HG02981 (cell line): ENCODE results near the gene DDX41.

Experiments used
- ATAC-seq: cut with Tn5 transposase; IDR thresholded peaks from one replicate; pipeline ENCODE4 v1.9.1; 2021; ENCODE audit warnings: mild to moderate bottlenecking, moderate library complexity; ENCODE audit not compliant: unreplicated experiment

Gene DDX41

DNA sequence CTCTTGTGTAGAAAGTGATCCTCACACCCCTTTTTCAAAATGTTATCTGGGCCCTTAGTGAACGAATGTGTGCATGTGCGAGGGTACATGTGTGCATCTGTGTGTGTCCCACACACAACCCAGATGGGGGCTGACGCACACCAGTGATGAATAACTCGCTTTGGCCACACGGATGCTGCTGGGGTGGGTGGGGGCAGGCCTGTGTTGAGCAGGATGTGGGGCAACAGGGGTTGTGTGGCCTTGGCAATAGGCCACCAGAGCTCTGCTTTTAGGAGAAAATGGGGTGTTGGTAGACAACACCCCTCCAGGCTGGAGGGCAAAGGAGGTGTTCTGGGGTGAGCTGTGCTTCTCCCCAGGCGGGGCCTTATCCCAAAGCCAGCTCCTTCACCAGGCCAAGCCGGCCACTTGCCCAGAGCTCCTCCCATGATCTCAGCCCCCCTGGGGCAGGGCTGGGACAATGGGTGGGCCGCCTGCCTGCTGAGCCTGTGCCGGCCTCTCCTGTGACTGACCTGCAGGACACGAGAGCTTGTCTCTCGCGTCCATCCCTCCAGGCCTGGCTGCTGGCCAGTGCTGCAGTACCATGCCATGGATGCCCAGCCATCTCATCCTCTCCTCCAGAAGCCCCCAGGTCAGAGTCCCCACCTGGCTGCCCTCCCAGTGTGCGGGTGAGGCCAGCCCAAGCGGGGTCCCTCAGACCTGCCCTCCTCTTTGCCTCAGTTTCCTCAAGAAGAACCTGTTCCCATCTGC lies 45.0 kb downstream of the DDX41 start:
- ATAC-seq, result no peak

DNA sequence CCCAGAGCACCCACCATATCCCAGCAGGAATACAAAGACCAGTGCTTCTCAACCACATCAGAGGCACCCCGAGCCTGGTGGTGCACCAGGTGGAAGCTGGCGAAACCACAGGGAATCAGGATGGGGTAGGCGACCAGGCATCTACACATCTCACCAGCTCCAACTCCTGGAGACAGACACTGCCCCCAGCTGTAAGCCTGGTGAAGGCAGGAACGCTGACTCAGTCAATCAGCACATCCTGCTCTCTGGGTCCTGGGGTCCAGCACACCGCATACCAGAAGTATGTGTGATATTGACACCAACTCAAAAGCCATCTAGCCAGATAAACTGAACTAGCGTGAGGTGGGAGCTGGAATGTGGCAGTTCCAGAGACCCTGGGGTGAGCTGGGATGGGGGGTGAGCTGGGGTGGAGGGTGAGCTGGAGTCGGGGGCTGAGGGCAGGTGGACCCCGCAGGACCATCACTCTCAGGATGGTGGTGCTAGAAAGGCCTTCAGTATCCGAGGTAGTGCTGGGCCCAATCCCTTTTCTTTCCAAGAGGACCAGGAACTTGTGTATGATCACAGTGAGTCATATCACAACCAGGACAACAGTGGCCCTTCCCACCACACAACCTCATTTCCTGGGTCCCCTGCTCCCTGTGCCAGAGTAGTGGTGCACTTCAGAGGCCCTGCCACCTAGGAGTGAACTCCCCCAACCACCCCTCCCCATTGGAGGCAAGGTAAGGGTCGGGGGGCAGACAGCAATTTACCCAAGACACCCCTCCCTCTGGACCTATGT lies 45.8 kb downstream of the DDX41 start:
- no peak for ATAC-seq

DNA sequence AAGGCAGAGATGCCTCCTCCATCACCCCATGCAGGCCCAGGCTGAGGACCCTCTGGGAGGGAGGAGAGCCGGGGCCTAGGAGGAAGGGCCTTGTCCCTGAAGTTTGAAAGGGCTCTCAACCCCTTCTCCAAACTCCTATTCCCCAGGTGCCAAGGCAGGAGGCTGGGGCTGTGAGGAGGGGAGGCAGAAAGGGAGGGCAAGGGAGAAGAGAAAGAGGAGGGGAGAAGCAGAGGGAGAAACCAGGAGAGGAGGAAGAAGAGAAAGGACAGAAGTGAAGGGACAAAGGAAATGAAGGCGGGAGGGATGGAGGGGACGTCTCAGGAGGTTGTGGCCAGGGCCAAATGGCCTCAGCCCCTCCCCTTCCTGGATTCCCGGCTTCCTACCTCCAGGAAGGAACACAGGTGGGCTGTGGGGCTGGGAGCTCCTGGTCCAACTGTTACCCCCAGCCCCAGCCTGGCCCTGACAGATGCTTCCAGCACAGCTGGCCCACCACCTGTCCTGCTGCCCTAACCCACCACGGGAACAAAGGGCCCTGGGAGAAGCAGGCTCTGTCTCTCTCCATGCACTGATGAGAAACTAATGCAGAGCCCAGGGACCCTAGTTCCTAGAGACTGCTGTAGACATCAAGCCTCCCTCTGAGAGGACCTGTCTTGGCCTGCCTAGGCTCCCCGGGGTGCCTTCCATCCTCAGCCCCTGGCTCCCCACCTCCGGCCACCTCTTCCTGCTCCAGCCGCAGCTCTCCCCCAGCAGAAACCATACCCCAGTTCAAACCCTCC lies 46.8 kb downstream of the DDX41 start:
- no peak for ATAC-seq

DNA sequence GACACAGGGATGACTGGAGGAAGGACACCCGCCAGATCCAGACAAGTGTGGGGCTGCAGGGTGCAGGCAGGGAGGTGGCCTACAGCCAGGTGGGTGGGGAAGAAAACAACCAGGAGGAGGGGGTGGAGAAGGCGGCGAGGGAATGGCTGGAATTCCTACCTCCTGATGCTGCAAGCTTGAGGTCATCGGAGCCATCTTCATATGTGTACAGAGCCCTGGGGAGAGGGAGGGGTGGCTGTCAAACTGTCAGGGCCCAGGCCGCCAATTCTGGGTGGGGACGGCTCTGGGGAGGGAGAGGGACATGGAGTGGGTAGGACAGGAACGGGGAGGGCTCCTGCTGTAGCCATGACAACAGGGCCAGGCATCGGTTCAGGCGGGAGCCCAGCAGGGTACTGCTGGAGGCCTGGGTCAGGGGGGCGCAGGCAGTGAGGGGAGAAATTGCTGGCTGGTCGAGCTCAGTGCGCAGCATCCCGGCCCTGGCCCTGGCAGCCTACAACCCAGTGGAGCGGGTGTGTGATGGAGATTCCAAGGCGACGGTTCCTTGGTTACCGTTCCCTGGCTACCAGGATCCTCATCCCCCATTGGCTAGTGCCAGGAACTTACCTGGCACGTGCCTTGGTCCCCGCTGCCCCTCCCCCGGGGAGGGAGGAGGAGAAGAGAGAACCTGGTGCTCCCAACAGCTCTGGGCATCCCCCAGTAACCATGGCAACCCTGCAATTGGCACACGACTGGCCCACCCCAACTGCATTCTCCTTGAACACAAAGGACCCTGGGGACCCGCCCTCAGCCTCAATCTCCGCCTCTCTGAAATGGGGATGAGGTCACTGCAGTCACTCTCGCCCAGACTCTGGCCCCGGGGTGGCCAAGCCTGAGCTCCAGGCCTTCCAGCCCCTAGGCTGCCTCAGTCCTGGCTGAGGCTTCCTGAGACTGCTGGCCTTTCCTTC lies 47.8 kb downstream of the DDX41 start:
- no peak for ATAC-seq

DNA sequence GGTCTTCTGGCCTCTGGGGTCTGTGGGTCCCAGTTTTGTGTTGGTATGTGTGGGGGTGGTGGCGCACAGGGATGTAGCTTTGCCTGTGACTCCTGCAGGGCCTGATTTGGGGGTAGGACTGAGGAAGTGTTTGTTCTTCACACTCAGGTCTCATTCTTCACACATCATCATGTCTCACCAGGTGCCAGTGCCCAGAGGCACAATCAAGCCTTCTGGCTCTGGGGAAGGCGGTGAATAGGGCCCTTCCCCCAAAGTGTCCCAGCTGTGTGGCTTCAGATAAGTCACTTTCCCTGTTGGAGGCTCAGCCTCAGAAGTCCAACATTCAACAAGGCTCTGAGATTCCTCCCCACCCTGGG lies 48.5 kb downstream of the DDX41 start:
- ATAC-seq, result no peak

DNA sequence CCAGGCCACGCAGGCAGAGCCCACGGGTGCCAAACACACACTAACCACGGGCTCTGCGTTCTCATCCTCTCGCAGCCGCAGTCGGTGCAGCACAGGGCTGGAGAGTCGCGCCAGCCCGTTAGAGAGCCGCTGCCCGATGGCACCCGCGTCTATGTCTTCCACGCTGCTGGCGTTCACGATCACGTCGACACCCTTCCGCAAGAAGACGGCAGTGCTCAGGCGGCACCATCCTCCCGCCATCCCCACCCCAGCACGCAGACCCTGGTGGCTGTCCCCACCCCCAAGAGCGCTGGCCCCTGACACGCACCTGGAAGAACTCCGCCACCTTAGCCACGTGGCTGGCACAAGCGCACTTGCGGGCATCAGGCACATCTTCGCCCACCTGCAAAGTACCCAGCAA lies 49.3 kb downstream of the DDX41 start:
- no peak for ATAC-seq

DNA sequence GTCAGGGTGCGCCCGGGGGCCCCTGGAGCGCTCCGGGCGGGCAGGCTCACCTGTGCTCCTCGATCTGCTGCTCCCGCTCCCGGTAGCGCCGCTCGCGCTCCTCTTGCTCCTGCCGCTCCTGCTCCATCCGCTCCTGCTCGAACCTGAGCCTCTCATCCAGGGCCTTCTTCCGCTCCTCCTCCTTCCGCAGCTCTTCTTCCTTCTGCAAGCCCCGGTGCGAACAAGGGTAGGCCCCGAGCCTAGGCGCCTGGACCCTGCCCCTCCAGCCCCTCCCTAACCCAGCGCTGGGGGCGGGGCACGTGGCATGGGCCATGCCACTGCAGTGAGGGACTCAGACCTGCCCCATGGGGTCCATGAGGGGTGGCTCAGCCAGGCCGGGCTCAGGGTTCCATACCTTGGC lies 49.9 kb downstream of the DDX41 start:
- no peak for ATAC-seq

DNA sequence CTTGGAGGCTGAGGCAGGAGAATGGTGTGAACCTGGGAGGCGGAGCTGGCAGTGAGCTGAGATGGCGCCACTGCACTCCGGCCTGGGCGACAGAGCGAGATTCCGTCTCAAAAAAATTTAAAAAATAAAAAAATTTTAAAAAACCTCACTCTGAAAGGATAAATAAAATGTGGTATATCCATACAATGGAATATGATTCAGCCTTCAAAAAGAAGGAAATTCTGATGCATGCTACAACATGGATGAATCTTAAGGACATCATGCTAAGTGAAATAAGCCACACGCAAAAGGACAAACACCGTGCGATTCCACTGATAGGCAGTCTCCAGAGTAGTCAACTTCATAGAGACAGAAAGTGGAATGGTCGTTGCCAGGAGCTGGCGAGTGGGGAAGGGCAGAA lies 51.7 kb downstream of the DDX41 start:
- ATAC-seq, result no peak

DNA sequence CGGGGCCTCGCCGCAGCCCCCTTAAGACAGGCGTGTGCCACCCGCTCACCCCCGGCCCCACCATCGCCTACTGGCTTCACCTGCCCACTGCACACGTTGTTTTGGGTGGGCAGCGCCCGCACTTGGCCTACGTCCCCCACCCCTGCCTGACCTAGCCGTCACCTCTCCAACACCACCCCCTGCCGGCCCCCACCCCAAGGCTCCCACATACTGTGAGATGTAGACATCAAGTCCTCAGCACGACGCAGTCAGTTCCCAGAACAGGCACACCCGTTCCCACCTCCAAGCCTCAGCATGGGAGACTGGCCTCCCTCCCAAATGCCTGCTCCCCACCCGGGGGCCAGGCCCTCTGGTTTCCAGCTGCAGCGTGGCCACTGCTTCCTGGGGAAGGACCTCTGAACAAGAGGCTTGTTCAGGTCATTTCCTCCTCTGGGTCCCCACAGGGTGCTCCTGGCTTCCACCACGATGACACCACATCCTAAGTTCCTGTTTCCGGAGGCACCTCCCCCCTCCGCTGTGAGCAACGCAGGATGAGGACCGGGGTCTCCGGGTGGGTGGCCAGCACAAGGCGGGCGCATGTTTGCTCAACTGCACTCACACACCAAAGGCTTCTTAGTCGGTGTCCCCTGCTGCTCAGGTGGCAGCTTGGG lies 54.6 kb downstream of the DDX41 start:
- ATAC-seq, result no peak
